Measurements from ENCODE around the gene DNASE2. TPM values are rescaled to one million over a fixed set of nuclear protein-coding genes. Genes with fewer than 3 reads are reported as not detected.

The DNASE2 gene
- total RNA-seq, 1 experiment from 2014 or later = 78.9 TPM

GRCh38 chr19:12913851-12914690 is 32.8 kb upstream of the DNASE2 start:
- TF ChIP-seq POLR2AphosphoS5 (IDR thresholded peaks at IDR 0.05; ENCODE audit: low read depth, low read length) = no peak
- no peak for TF ChIP-seq SIN3A (IDR thresholded peaks at IDR 0.05; ENCODE audit: borderline replicate concordance, insufficient read depth, low read depth, low read length)
- TF ChIP-seq TCF7L2 (IDR thresholded peaks at IDR 0.05; ENCODE audit: low read depth, low read length) = no peak
- TF ChIP-seq REST (IDR thresholded peaks at IDR 0.05; ENCODE audit: insufficient read depth in 1 of 2, low read depth in 2 of 2, low read length in 1 of 2) = no peak
- TF ChIP-seq CTCF (IDR thresholded peaks at IDR 0.05) = no peak
- H3K27ac ChIP-seq (ENCODE audit: low read length) = no peak overlapping the region
- in situ Hi-C loops (cut with HindIII; ENCODE audit: low pct_unique_long_range_greater_than_20kb, low sequenced_read_pairs) (no loop called here), intact Hi-C loops (cut with micrococcal nuclease; ENCODE audit: unreplicated experiment) (no loop called here)
- no peak for ATAC-seq
- DNase-seq (ENCODE audit: low read depth, low spot score) = no peak
- H3K9me3 ChIP-seq (ENCODE audit: control insufficient read depth, insufficient read depth, low read depth, low read length) = no peaks in the 10 kb centered on the region
- H3K4me3 ChIP-seq (ENCODE audit: low read depth in 2 of 2, low read length in 2 of 2) = no peak overlapping the region
- H3K36me3 ChIP-seq (ENCODE audit: control insufficient read depth, insufficient read depth, low read length) = no peaks in the 10 kb centered on the region
- H3K27me3 ChIP-seq (ENCODE audit: control insufficient read depth, insufficient read depth, low read length) = no peaks in the 10 kb centered on the region
- no peaks in the 10 kb centered on the region for H3K4me1 ChIP-seq (ENCODE audit: control insufficient read depth, insufficient read depth, low read length)
- ChIA-PET CTCF (no interaction called here), POLR2A (no interaction called here)
- no TSS peak for BruUV-seq (replicated peaks)

DNA sequence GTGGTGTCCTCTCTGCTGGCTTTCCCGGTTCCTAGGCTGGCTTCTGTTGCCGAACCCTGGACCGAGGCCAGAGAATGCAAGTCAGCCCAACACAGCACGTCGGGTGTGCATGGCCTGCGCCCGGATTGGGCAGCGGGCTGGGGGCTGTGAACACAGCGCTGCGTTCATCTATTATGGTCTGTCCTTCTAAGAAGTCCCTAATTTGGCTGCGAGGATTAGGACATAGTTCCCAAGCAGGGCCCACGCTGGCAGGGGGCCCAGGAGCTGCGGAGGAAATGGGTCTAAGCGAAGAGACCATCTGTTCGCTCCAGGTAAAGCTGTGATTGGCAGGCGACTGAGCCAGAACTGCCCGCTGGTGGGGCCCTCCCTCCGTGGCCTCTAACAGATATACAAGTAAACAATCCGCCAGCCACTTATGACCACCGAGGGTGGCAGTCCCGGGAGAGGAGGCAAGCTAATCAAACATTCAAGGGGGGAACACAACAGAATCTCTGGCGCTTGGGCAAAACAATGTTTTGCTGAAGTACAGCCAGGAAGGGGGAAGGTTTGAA is 31.8 kb upstream of the DNASE2 start:
- Histone ChIP-seq H3K4me3 (ENCODE audit: low read depth in 2 of 2, low read length in 2 of 2) (no peak overlapping the region), H3K36me3 (ENCODE audit: control insufficient read depth, insufficient read depth, low read length) (no peaks in the 10 kb centered on the region), H3K27me3 (ENCODE audit: control insufficient read depth, insufficient read depth, low read length) (no peaks in the 10 kb centered on the region), H3K9me3 (ENCODE audit: control insufficient read depth, insufficient read depth, low read depth, low read length) (no peaks in the 10 kb centered on the region), H3K27ac (ENCODE audit: low read length) (no peak overlapping the region), H3K4me1 (ENCODE audit: control insufficient read depth, insufficient read depth, low read length) (no peaks in the 10 kb centered on the region)
- DNase-seq (ENCODE audit: low read depth, low spot score) (no peak), ATAC-seq (no peak)
- POLR2A ChIA-PET = no interaction called here
- BruUV-seq (replicated peaks) = no TSS peak
- in situ Hi-C loops (cut with HindIII; ENCODE audit: low pct_unique_long_range_greater_than_20kb, low sequenced_read_pairs) (no loop called here), intact Hi-C loops (cut with micrococcal nuclease; ENCODE audit: unreplicated experiment) (no loop called here)
- CTCF ChIA-PET = no interaction called here
- TF ChIP-seq REST (IDR thresholded peaks at IDR 0.05; ENCODE audit: insufficient read depth in 1 of 2, low read depth in 2 of 2, low read length in 1 of 2) = no peak
- no peak for TF ChIP-seq SIN3A (IDR thresholded peaks at IDR 0.05; ENCODE audit: borderline replicate concordance, insufficient read depth, low read depth, low read length)
- TF ChIP-seq TCF7L2 (IDR thresholded peaks at IDR 0.05; ENCODE audit: low read depth, low read length) = no peak
- TF ChIP-seq POLR2AphosphoS5 (IDR thresholded peaks at IDR 0.05; ENCODE audit: low read depth, low read length) = no peak
- no peak for TF ChIP-seq CTCF (IDR thresholded peaks at IDR 0.05)
